HEK293 (cell line): ENCODE data around the gene MUC7.

Source experiments
- OVOL3 ChIP-seq: fragments of 450-650 bp; formaldehyde crosslinking; IDR thresholded peaks from 2 replicates; pipeline ENCODE4 v1.5.1; 2016; ENCODE audit warnings: missing biosample characterization, missing genetic modification characterization
- ZNF629 ChIP-seq: fragments of 450-650 bp; formaldehyde crosslinking; IDR thresholded peaks from 2 replicates; pipeline ENCODE4 v1.5.1; 2017; ENCODE audit warnings: missing biosample characterization, missing genetic modification characterization
- TF ChIP-seq, protein P1 (sequence below): fragments of 450-650 bp; formaldehyde crosslinking; IDR thresholded peaks from 2 replicates; pipeline ENCODE4 v1.5.1; 2016; ENCODE audit warnings: missing biosample characterization, missing genetic modification characterization
- TF ChIP-seq, protein P2 (sequence below): fragments of 450-650 bp; formaldehyde crosslinking; IDR thresholded peaks from 2 replicates; pipeline ENCODE4 v1.5.1; 2017; ENCODE audit warnings: missing biosample characterization, missing genetic modification characterization

DNA sequence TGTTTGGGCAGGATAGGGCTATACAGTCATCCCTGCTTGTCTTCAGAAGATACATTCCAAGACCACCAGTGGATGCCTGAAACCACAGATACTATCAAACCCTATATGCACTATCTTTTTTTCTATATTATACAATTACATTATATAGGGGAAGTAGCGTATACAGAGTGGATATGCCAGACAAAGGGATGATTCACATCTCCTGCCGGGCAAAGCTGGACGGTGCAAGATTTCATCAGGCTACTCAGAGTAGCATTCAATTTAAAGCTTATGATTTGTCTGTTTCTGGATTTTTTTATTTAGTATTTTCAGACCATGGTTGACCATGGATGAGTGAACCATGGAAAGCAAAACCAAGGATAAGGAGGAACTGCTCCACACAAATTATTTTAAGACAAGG, 39.4 kb downstream of the MUC7 start:
- TF ChIP-seq, protein P1, sequence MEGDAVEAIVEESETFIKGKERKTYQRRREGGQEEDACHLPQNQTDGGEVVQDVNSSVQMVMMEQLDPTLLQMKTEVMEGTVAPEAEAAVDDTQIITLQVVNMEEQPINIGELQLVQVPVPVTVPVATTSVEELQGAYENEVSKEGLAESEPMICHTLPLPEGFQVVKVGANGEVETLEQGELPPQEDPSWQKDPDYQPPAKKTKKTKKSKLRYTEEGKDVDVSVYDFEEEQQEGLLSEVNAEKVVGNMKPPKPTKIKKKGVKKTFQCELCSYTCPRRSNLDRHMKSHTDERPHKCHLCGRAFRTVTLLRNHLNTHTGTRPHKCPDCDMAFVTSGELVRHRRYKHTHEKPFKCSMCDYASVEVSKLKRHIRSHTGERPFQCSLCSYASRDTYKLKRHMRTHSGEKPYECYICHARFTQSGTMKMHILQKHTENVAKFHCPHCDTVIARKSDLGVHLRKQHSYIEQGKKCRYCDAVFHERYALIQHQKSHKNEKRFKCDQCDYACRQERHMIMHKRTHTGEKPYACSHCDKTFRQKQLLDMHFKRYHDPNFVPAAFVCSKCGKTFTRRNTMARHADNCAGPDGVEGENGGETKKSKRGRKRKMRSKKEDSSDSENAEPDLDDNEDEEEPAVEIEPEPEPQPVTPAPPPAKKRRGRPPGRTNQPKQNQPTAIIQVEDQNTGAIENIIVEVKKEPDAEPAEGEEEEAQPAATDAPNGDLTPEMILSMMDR (tag by site-specific recombination) = no peak
- TF ChIP-seq, protein P2, sequence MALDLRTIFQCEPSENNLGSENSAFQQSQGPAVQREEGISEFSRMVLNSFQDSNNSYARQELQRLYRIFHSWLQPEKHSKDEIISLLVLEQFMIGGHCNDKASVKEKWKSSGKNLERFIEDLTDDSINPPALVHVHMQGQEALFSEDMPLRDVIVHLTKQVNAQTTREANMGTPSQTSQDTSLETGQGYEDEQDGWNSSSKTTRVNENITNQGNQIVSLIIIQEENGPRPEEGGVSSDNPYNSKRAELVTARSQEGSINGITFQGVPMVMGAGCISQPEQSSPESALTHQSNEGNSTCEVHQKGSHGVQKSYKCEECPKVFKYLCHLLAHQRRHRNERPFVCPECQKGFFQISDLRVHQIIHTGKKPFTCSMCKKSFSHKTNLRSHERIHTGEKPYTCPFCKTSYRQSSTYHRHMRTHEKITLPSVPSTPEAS (tag by site-specific recombination) = no peak
- TF ChIP-seq OVOL3 (tag by site-specific recombination) (no peak), ZNF629 (tag by site-specific recombination) (no peak)
